Activated CD8-positive, alpha-beta memory T cell treated with anti-CD3 and anti-CD28 coated beads for 48 hours (primary cell): ENCODE results near the gene ACBD5.
"Not testable (repeated sequence)": the region's sequence is repeated elsewhere in the genome, so short reads cannot be mapped to it uniquely, and the experiment has no call there.

Experiments
- DNase-seq, 3 experiments: peaks; one replicate each; pipeline ENCODE4 v3.0.0-alpha.2; 2020; ENCODE audit warnings: low read depth in 2 of 3, low spot score in 2 of 3

ACBD5 gene

DNA sequence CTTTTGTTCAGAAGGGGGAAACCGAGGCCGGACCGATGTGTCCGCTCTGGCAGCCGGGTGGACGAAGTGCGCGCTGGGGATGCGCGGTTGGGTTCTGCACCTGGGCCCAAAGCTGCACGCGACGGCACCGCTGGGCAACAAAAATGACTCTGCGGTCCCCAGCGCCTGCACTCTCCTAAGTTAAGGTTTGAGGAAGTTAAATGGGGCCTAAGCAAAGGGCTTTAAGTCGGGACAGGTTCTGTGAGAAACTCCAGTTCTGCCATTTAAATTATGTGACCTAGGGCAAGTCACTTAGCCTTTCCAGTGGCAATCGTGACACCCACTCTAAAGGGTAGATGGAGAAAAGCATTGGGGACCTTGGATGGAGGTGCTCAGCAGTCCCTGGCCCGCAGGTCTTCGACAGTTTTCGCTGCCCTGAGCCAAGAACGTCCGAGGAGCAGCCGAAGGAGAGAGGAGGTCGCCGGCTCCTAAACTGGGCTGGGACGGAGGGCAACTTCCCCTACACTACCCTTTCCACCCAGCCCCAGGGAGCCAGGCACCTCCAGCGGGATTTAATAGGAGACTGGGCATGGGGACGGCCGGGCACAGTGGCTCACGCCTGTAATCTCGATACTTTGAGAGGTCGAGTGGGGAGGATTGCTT, 534 bp upstream of the ACBD5 start:
- peak in 1 of 3 experiments; percentile 27 for DNase-seq

DNA sequence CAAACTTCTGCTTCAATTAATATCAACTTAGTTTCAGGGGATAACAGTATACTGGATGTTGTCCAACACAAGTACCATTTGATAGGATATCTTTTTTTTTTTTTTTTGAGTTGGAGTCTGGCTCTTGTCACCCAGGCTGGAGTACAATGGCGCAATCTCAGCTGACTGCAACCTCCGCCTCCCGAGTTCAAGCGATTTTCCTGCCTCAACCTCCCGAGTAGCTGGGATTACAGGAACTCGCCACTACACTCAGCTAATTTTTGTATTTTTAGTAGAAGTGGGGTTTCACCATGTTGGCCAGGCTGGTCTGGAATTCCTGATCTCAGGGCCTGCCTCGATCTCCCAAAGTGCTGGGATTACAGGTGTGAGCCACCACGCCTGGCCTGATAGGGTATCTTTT, 3.1 kb downstream of the ACBD5 start:
- not testable (repeated sequence) for DNase-seq

DNA sequence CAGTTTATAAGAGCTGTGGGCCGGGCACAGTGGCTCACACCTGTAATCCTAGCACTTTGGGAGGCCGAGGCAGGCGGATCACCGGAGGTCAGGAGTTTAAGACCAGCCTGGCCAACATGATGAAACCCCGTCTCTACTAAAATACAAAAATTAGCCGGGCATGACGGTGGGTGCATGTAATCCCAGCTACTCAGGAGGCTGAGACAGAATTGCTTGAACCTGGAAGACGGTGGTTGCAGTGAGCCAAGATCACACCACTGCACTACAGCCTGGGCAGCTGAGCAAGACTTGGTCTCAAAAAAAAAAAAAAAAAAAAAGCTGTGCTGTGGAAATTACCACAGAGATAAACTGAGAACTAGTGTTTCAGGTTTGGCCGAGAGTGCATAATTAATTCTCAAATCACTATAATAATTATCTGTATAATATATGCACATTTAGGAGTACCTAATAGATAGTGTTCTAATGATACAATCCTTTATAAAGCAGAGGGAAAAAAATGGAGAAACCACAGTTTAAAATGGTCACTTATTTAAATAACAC, 3.9 kb downstream of the ACBD5 start:
- not testable (repeated sequence) for DNase-seq

DNA sequence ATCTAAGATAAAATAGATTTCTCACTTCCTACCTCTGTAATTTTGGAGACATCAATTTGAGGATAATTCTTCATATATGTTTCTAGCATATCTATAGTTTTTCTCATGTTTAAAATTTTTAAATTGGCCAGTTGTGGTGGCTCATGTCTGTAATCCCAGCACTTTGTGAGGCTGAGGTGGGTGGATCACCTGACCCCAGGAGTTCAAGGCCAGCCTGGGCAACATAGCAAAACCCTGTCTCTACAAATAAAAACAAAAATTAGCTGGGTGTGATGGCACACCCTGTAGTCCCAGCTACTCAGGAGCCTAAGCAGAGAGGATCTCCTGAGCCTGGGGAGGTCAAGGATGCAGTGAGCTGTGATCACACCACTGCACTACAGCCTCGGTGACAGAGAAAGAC, 4.9 kb downstream of the ACBD5 start:
- no peak for DNase-seq

DNA sequence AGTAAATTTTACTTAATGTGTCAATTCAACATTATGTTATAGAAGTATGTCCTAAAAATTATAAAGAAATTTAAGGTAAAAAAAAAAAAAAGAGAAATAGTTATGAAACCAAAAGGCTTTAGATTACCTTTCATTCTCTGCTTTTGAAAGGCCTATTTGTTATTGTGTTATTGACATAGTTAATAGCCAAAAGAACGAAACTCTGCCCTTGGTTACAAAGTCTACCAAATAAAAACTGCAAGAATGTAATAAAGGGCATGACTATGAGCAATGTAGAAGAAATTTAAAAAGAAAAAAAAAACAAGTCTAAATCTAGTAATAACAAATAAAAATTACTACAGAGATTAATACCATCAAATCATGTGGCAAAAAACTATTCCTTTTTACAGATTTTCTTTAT, 10.6 kb downstream of the ACBD5 start:
- no peak for DNase-seq

DNA sequence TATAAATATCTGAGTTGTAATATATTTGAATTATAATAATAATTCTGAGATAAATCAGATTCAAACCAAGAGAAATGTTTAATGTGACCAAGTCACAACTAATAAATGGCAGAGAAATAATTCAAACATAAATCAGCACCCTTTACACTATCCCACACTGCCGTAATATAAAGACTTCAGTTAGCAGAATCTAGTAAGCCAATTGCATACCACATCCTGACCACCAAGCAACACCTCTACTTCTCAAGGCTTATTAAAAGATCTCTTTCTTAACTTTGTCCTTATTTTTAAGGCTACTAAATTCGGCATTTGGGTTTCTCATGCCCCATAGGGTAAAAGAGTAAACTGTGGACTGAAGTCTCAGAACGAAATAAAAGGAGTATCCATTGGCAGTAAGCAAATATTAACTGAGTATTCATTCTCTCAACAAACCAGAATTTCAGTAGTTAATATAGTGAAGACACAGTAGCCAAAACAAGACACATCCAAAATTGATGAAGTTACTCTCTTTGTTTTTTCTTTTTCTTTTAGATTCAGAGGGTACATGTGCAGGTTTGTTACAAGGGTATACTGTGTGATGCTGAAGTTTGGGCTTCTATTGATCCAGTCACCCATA, 14.8 kb downstream of the ACBD5 start:
- no peak for DNase-seq

DNA sequence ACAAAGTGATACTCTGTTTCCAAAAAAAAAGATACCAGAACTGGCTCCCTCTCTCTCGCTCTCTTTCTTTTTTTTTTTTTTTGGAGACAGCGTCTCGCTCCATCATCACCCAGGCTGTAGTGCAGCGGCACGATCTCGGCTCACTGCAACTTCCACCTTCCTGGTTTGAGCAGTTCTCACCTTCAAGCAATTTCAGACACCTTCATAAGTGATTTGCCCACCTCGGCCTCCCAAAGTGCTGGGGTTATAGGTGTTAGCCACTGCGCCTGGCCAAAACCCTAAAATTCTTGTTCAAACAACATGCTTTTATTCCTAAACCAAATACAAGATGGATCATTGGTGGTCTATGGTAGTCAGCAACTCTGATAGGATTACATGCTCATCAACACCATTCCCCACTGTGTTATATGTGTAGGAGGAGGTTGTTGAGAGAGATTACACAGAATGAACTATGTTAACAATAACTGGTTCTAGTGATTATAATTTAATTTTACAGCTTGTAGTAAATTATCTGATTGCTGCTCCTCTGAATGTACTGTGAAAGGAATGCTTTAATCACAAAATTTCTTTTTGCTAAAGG, 15.5 kb downstream of the ACBD5 start:
- DNase-seq = no peak

DNA sequence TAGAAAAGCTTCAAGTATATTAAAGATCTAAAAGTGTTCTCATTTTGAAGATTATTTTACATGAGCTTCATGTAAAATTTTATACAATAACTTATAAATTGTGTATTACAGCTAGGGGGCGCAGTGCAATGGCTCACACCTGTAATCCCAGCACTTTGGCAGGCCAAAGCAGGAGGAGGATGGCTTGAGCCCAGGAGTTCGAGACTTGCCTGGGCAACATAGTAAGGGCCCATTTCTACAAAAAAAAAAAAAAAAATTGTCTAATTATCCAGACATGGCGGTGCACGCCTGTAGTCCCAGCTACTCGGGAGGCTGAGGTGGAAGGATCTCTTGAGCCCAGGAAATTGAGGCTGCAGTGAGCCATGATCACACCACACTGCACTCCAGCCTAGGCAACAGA, 16.6 kb downstream of the ACBD5 start:
- no peak for DNase-seq

DNA sequence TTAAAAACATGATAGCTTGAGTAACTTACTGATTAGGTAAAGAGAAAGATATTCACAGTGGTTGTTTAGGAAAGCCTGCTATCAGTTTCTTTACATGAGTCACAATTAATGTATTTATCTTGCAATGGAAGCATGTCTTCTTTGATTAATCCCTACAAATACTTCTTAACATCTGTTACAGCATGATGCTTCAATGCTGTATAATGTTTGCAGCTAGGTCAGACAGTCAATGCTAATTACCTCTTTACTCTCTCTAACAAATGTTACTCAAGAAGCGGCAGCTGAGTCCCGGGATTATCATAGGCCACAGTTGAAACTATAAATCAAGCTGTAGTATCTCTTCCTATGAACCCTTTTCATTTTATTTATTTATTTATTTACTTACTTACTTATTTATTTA, 33.2 kb downstream of the ACBD5 start:
- no peak for DNase-seq

DNA sequence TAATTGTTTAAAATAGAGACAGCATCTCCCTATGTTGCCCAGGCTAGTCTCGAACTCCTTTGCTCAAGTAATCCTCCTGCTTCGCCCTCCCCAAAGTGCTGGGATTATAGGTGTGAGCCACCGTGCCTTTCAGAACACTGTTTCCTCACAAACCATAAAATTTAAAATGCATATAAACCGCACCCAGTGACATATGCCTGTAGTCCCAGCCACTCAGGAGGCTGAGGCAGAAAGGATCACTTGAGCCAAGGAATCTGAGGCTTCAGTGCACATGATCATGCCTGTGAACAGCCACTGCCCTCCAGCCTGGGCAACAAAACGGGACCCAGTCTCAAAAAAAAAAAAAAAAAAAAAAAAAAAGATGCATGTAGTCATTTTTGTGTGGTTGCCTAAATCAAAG, 36.8 kb downstream of the ACBD5 start:
- no peak for DNase-seq

DNA sequence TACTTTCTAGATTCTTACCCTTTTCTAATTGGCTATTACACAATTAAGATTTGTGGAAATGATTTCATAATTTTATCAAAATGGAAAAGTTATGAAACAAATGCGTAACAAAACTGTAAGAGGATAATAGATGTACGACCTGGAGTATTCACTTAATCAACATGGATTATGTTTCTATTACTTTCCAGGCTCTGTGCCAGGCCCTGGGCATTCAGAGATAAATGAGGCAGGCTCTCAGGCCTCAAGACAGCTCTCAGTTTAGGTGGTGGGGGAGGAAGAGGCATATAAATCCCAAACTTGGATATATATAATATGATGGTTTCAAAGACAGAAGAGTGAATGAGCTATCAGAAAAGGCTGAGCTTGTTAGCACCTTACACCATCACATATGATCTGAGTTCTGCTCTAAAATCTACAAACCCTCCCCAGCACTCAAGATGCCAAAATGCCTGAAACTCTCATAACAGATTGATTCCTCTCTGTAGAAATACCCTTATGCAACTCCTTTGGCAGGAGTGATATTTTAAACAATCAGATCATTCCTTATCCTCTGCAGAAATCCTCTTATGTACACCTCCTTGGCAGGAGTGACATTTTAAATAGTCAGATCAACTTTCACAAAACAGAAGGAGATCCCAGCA, 42.5 kb downstream of the ACBD5 start:
- no peak for DNase-seq

DNA sequence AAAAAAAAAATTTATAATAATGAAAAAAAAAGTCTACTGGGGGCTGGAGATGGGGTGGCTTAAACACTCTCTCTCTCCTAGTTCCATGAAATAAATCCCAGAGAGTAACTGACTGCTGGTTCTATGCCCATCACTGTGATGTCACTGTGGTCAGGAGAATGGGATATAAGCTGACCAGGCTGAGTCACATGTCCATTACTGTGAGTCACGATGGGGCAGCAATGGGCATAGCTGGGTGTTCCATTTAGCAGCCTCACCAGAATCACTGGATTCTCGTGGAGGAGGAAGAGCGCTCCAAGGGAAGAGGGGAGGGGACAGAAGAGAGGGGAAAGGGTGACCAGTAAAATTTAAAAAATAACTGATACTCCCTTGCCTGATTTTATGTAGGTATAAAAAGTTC, 48.3 kb downstream of the ACBD5 start:
- DNase-seq = no peak

DNA sequence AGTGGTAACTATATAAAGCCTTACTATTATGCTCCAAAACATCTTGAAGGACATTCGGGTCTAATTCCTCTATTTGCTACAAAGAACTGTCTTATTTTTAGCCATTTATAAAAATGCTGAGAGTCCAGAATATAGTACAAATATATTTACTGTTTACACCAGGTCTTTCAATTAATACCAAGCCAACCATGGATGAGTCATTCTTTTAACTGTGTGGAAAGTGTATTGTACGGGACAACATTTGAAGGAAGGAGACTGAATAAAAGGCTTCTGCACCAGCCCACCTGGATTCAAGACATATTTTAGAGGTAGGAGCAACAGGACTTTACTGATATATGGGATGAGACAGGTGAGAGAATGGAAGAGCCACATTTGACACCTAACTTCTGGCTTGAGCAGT, 50.1 kb downstream of the ACBD5 start:
- DNase-seq = no peak

DNA sequence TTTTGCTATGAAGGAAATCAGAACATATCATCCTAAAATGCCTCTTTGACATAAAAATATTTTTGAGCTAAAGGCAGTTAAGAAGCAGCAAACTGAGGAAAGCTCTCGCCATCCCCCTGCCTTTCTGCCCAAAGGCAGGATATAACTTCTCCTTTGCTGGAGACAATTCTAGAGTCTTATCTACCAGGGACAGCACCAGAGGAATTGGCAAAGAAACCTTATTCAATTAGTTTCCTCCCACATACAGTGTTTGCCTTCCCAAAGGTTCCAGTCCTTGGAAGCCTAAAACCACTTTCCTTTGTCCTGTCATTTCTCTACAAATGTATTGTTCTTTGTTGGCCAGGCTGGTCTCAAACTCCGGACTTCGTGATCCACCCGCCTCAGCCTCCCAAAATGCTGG, 51.7 kb downstream of the ACBD5 start:
- DNase-seq = no peak

DNA sequence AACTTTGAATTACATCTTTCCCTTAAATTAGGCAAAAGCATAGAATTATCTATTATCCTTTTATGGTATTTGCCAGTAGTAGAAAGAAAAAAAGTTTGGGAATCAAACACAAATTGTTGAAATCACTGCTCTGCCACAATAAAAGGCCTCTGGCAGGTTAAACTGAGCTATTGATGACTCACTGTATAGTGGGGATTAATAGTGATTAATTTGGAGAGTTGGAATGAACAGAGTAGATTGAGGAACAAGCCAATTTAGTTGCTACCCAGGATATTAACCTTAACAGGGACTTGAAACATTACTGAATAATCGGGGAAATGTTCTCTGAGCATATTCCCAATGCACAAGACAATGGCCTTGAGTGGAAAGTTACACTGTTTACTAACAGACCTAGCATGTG, 52.3 kb downstream of the ACBD5 start:
- no peak for DNase-seq

DNA sequence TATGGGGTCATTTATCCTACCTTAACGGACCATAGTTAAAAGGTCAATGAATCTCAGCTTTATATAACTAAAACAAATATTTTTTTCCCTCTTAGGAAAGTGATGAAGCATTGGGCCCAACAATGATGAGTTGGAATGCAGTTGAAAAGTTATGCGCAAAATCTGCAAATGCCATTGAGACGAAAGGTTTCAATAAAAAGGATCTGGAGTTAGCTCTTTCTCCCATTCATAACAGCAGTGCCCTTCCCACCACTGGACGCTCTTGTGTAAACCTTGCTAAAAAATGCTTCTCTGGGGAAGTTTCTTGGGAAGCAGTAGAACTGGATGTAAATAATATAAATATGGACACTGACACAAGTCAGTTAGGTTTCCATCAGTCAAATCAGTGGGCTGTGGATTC, 70.7 kb downstream of the ACBD5 start:
- DNase-seq = no peak

DNA sequence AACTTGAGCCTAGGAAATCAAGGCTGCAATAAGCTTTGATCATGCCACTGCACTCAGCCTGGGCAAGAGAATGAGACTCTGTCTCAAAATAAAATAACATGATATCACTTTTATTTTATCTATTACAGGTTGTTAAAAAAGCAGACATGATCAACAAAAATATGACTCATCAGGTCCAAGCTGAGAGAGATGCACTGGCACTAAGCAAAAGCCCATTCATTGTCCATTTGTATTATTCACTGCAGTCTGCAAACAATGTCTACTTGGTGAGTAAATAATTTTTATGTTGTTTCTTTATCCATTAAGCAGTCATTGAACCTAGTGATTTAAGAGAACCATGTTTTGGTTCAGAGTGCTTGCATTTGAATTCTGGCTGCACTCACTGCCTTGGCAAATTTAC, 82.2 kb downstream of the ACBD5 start:
- DNase-seq = no peak

DNA sequence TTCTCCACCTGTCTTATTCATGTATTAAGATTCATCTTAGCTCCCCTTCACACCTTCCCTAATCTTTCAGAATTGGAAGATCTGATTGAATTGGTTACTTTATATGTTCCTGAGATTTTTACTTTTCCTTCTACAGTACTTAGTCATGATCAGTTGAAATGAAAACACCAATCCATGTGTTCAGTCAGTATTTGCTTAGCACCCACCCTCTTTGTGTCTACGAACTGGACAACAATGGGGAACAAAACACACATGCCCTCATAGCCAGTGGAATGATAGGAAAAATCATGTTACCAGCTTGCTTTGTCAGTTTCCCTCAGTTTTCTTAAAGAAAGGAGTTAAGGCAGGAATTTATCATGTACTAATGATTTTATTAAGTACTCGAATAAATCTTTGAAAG, 83.4 kb downstream of the ACBD5 start:
- no peak for DNase-seq

DNA sequence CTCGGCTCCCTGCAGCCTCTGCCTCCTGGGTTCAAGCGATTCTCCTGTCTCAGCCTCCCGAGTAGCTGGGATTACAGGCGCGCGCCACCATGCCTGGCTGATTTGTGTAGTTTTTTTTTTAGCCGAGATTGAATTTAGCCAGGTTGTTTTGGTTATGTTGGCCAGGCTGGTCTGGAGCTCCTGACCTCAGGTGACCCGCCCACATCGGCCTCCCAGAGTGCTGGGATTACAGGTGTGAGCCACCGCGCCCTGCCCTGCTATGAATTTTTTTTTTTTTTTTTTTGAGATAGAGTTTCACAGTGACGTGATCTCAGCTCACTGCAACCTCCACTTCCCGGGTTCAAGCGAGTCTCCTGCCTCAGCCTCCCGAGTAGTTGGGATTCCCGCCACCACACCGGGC, 84.0 kb downstream of the ACBD5 start:
- DNase-seq = not testable (repeated sequence)

DNA sequence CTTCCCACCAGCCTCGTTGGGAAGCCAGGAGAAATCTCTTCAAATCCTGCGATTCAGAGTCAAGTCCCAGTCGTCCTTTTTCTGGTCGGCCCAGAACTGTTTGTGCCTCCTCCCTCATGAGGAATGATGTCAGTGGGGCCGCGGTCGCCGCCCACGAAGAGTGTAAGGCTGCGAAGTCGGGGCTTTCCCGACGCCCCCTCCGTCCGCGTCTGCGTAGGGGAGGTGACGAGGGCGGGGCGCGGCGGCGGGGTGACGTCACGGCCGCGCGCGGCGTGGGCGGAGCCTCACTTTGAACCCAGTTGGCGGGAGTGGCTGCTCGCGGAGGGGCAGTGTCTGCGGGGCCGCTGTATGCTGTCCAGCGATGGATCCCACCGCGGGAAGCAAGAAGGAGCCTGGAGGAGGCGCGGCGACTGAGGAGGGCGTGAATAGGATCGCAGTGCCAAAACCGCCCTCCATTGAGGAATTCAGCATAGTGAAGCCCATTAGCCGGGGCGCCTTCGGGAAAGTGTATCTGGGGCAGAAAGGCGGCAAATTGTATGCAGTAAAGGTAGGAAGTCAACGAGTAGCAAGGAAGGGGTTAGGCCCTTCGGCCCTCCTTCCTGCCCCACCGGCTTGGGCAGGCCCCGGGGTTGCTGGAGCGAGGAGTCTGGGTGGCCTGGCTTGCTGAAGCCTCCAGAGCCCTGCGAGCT, 85.4 kb downstream of the ACBD5 start, which contains the start of gene MASTL:
MASTL (plus strand) TSS at position 287 of the 689 bp plus-strand sequence; CDS start at position 362, 75 bp downstream.
- DNase-seq = peak; percentile 90 to 92 (median 92)

DNA sequence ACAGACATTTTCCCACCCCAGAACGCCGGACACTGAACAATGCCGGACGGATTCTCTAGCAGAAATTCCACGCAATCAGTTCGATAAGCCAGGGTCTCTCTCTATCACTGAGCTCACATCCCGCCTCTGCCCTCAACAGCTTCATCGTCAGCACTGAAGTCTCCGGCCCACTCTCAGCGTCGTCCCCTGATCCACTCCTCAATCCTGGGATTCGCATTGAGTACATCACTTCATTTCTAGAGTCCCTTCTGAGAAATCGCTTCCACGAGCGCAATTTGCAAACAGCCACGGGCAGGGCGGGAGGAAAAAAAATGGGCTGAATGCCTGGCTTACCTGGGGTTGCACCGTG, 86.8 kb downstream of the ACBD5 start:
- peak in 2 of 3 experiments; percentile 0 to 4 for DNase-seq
